ENCODE measurements around the gene OCA2. TPM values are rescaled to one million over a fixed set of nuclear protein-coding genes. Genes with fewer than 3 reads are reported as not detected.
"Not testable (repeated sequence)": the region's sequence is repeated elsewhere in the genome, so short reads cannot be mapped to it uniquely, and the experiment has no call there.

OCA2 gene
- polyA plus RNA-seq, 4 donors: 2.7 to 9.8 (median 9.0) TPM

GRCh38 chr15:27757052-27757451 lies 342.1 kb downstream of the OCA2 start:
- DNase-seq (ENCODE audit: low read depth in 4 of 4, low spot score in 3 of 4): no peak

DNA sequence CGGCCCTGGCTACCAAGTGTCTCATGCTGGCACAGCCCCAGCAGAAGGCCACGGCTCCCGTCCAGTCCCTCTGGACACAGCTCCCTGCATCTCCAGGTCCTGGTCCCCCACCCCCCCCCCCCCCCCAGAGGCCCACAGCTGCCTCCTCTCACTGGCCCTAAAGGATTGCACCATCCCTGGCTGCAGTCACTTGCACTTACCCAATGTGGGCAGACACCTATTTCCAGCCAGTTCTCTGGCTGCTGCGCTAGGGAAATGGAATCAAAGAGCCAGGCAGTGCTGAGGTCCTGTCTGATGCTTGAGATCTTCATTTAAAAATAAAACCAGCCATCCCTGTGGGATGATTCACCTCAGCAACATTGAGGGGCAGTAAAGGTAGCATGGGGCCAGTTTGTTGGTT lies 346.4 kb downstream of the OCA2 start:
- no peak for DNase-seq (ENCODE audit: low read depth in 4 of 4, low spot score in 3 of 4)

DNA sequence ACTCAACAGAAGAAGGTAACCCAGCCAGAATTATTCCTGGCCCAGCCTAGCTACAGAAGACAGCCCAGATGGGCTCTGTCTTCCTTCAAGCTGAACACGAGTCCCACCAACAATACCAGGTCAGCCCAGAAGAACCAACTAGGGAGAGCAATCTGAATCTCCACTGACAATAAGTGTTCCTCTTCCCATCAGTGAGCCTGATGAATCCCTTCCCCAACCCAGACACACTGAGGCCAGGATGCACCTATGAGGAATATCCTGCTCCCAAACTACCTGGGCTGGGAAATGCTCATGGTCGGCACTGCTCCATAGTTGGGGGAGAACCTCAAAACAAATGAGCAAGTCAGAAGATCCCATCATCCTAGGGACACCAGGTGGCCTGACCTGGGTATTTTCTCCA lies 351.1 kb downstream of the OCA2 start:
- no peak for DNase-seq (ENCODE audit: low read depth in 4 of 4, low spot score in 3 of 4)

DNA sequence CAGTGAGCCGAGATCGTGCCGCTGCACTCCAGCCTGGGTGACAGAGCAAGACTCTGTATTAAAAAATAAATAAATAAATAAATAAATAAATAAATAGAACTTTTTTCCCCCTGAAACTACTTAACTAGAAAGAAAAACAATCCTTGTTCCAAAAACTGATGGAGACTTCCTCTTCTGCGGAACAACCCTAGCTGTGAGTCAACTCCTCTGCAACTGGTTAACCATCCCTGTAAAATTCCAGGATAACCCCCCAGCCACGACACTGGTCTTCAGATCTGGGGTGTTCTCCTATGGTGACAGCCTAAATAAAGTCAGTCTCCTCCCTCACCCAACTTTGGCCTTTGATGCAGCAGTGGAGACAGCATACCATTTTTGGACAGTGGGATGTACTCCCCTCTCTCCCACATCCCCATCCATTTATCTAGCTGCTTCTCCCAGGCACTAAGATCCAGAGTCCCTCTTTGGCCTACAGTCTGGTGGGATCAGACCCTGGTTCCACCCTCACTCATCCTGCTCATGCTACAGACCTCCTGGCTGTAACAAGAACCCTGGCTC lies 352.6 kb downstream of the OCA2 start:
- no peak for DNase-seq (ENCODE audit: low read depth in 4 of 4, low spot score in 3 of 4)

- DNase-seq (ENCODE audit: low read depth in 4 of 4, low spot score in 3 of 4): no peak
Observed at GRCh38 chr15:27744641-27745040, 354.5 kb downstream of the OCA2 start.

DNA sequence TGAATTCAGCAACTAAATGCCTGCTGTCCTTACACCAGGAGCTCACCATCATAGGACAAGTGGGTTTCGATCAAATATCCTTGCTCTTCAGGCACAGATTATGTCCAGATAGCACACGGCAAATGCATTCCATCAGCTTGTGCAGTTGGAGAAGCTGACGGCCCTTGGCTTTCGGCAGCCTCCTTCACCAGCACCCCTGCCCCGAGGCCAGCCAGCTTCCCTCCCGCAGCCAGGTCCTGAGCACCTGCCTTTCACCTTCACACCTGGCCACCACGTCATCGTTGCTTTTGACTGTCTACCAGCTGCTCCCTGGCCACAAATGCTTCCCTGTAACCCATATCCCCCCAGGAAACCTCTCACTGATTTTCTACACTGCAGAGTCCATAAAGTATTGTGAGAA lies 355.5 kb downstream of the OCA2 start:
- DNase-seq (ENCODE audit: low read depth in 4 of 4, low spot score in 3 of 4): no peak

DNA sequence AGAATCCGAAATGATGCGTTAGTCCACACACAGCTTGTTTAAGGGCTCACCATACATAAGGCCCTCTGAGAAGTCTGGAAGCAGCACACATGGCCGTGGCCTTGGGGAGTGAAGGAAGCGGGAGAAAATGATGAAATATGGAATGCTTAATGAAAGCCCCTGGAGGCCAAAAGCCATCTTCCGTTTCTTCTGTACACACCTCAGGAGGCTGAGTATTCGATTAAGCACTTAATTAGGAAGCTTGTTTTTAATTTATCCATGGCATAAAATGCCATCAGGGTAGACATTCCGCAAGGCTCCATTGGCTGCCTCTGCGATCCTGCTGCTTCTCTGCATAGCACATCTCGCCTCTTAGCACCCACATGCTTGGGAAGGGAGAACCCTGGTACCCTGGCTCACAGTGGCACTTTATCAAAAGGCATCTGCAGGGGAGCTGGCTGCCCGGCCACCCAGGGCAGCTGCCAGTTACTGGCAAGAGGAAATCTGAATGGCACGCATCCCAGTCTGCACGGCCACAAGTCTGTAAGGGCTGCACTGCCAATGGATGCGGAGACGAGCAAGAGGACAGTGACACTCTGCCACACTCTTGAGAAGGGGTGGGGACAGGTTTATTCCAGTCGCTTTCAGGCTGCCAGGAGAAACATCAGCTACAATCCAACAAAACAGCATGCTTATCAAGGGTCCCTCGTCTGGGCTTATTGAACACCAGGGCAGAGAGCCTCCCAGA lies 356.2 kb downstream of the OCA2 start:
- DNase-seq (ENCODE audit: low read depth in 4 of 4, low spot score in 3 of 4): no peak

DNA sequence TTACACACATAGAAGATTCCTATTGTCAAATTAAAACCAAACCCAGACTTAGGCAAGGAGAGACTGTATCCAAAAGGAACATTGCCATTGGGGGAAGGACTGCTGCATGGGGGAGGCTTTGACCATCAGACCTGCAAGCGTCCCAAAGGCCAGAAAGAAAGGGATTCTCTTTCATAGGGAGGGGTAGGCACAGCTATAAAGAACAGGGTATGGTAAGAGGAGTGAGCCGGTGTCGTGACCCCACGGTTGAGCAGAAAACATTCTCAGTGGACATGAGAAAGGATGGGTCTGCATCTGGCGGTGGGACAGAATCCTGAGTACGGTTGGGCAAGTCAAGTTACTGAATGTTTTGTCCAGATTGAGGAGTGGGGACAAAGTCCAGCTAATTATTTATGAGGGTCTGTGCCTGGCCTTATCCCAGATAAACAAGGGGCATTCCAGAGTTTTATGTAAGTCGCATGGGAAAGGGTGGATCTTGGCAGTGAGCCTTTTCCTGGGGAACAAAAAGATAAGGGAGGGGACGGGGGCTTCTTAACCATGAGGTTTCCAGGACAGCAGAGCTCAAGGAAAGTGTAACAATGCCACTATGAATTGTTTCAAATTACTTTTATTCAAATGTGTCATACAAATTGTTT lies 357.8 kb downstream of the OCA2 start:
- peak in 1 of 4 donors; percentile 29 for DNase-seq (ENCODE audit: low read depth in 4 of 4, low spot score in 3 of 4)

DNA sequence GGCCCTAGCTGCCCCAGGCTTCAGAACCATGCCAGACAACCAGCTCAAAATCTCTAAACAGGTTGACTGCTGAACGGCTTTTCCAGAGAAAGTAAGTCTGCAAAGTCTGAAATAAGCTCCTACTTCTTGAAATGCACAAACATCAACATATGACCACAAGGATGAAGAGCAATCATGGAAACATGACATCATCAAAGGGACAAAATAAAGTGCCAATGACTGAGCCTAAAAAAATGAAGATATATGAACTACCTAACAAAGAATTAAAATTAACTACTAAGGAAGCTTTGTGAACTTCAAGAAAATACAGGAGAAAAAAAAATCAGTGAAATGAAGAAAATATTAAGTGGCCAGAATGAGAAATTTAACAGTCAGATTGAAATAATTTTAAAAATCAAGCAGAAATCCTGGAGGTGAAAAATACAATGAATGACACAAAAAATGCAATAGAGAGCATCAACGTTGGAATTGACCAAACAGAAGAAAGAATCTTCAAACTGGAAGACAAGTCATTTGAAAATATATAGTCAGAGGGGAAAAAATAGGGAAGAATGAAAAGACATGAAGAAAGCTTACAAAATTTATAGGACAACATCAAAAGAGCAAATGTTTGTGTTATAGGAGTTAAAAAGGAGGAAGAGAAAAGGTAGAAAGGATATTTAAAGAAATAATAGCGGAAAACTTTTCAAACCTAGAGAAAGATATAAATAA lies 364.2 kb downstream of the OCA2 start:
- no peak for DNase-seq (ENCODE audit: low read depth in 4 of 4, low spot score in 3 of 4)

GRCh38 chr15:27731776-27732175 lies 367.3 kb downstream of the OCA2 start:
- DNase-seq (ENCODE audit: low read depth in 4 of 4, low spot score in 3 of 4): no peak

- DNase-seq (ENCODE audit: low read depth in 4 of 4, low spot score in 3 of 4): no peak
Observed at GRCh38 chr15:27730868-27731267, 368.2 kb downstream of the OCA2 start.

GRCh38 chr15:27725731-27726130 lies 373.4 kb downstream of the OCA2 start:
- no peak for DNase-seq (ENCODE audit: low read depth in 4 of 4, low spot score in 3 of 4)

DNA sequence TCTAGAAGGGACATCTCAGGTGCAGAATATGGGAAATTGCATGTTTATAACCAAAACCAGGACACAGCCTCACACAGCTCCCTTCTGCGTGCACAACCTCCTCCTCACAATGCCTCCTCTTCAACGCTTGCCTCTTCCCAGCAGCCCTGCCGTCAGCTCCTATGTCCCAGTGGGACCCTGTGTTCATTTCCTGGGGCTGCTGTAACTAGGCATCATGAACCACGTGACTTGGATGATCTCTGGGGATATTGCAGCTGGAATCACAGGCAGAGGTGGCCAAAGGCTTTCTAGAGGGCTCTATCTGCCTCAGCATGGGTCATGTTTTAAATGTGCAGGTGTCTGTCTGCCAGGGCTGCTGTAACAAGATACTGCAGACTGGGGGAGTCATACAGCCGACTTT lies 375.3 kb downstream of the OCA2 start:
- no peak for DNase-seq (ENCODE audit: low read depth in 4 of 4, low spot score in 3 of 4)

GRCh38 chr15:27722102-27722501 lies 377.0 kb downstream of the OCA2 start:
- no peak for DNase-seq (ENCODE audit: low read depth in 4 of 4, low spot score in 3 of 4)

- DNase-seq (ENCODE audit: low read depth in 4 of 4, low spot score in 3 of 4): no peak
Observed at GRCh38 chr15:27714675-27715074, 384.4 kb downstream of the OCA2 start.

- DNase-seq (ENCODE audit: low read depth in 4 of 4, low spot score in 3 of 4): not testable (repeated sequence)
Observed at GRCh38 chr15:27713850-27714249, 385.3 kb downstream of the OCA2 start.

DNA sequence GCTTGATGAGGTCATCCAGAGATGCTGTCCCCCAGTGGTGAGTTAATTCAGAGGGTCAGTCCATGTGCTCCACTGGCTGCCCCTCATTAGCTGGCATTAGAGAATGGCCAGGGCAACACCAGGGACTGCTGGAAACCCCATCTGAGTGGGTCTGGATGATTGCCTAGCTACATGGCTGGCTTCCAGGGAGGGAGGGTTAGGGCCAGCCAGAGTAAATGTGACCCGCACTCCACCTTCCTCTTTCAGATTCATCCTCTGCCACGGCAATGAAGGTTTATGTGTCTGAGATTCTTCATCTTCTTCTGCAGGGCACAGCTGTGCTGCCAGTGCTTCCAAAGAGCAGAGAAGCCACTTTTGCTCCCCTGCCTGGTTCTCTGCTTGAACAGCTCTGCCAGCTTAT lies 391.9 kb downstream of the OCA2 start:
- no peak for DNase-seq (ENCODE audit: low read depth in 4 of 4, low spot score in 3 of 4)

GRCh38 chr15:27706300-27706699 lies 392.8 kb downstream of the OCA2 start:
- no peak for DNase-seq (ENCODE audit: low read depth in 4 of 4, low spot score in 3 of 4)

DNA sequence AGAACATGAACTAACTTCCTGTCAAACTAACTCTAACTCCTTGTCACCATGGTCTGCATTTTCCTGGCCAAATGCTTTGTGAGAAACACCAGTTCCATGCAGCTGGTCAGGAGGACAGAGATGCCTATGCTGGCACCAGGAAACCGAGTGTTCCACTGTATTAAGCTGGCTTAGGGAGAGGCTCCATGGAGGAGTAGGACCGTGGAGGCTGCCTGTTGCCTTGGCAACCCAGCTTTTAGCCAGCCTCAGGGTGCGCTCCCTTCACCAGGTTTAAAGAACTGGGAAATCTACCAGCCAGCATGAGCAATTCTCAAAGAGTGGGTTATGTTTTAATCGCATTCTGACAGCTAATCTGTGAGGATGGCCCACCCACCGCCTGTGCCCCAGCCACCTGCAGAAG lies 394.1 kb downstream of the OCA2 start:
- no peak for DNase-seq (ENCODE audit: low read depth in 4 of 4, low spot score in 3 of 4)

All from left renal pelvis (tissue), 4 donors.